ENCODE results near the gene RASL11B.

- TF ChIP-seq CTCF (optimal IDR thresholded peaks at IDR 0.05 in 1 of 3, IDR thresholded peaks at IDR 0.05 in 1 of 3, conservative IDR thresholded peaks at IDR 0.05 in 1 of 3; ENCODE audit: extremely low read depth in 1 of 3, insufficient read depth in 2 of 3, low read length in 3 of 3) (no peak), EZH2 (IDR thresholded peaks at IDR 0.05; ENCODE audit: low read length) (no peak)
These were observed 24.2 kb upstream of the RASL11B start for GRCh38 chr4:52837716-52838558.

All from keratinocyte (primary cell).